Peyer's patch (tissue), 4 donors: ENCODE measurements around the gene TCEANC2.

Source experiments
- POLR2A ChIP-seq, 2 donors: fragments of 450-650 bp; IDR thresholded peaks; one replicate each; pipeline ENCODE4 v1.5.1; 2017; ENCODE audit warnings: antibody characterized with exemption in 2 of 2, mild to moderate bottlenecking in 2 of 2, moderate library complexity in 2 of 2
- TF ChIP-seq, protein P1 (sequence below), 6 experiments: fragments of 450-650 bp in 4 of 6; fragments of 200-600 bp in 2 of 6; sonication (generic) in 1 of 6; IDR thresholded peaks; one replicate each; pipeline ENCODE4 v1.5.1; 2017 to 2019; ENCODE audit warnings: antibody characterized with exemption in 6 of 6, mild to moderate bottlenecking in 3 of 6, moderate library complexity in 1 of 6

DNA sequence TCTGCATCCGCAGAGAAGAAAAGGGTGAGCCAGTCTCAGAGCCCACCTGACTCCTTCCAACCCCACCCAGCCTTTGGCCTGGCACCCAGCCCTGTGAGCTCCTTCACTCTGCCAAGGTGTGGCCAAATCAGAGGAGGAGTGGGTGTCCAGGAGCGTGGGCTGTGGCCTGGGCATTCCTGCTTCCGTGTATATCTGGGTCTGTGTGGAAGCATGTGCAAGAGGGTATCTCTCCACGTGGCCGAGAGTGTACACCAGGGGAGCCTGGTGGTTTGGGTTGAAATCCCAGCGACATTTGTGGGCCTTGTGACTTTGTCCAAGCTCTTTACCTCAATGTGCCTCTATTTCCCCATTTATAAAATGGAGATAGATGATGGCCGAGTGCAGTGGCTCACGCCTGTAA, 69.6 kb downstream of the TCEANC2 start:
- TF ChIP-seq, protein P1, sequence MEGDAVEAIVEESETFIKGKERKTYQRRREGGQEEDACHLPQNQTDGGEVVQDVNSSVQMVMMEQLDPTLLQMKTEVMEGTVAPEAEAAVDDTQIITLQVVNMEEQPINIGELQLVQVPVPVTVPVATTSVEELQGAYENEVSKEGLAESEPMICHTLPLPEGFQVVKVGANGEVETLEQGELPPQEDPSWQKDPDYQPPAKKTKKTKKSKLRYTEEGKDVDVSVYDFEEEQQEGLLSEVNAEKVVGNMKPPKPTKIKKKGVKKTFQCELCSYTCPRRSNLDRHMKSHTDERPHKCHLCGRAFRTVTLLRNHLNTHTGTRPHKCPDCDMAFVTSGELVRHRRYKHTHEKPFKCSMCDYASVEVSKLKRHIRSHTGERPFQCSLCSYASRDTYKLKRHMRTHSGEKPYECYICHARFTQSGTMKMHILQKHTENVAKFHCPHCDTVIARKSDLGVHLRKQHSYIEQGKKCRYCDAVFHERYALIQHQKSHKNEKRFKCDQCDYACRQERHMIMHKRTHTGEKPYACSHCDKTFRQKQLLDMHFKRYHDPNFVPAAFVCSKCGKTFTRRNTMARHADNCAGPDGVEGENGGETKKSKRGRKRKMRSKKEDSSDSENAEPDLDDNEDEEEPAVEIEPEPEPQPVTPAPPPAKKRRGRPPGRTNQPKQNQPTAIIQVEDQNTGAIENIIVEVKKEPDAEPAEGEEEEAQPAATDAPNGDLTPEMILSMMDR (IDR thresholded peaks at IDR 0.05) = no peak
- no peak for TF ChIP-seq POLR2A (IDR thresholded peaks at IDR 0.05)
